H1 (cell line): ENCODE data around the gene TOM1. TPM values are rescaled to one million over a fixed set of nuclear protein-coding genes. Genes with fewer than 3 reads are reported as not detected.

Experiments
- CTCF ChIA-PET: fragments of 300-600 bp; sonication (Branson Sonifier 250); formaldehyde crosslinking; loops from one replicate; lab custom pipeline; 2021; ENCODE audit not compliant: partially characterized antibody; lab: Charles Lee
- POLR2A ChIA-PET: fragments of 300-600 bp; sonication (Branson Sonifier 250); formaldehyde crosslinking; loops from one replicate; lab custom pipeline; 2021; ENCODE audit warnings: inconsistent platforms; ENCODE audit not compliant: partially characterized antibody; lab: Charles Lee
- DNase-seq, 2 experiments: peaks; one replicate each; pipeline versions ENCODE4 v3.0.0 to v3.0.0-alpha.2; 2010 to 2022; ENCODE audit warnings: low spot score in 2 of 2, low read depth in 1 of 2, mixed read lengths in 1 of 2
- FAIRE-seq: peaks from 2 replicates; lab custom pipeline; 2011; peaks lifted over from hg19 to GRCh38; lab: Jason Lieb, UNC
- H2AFZ ChIP-seq: 2 replicates; pipeline ENCODE4 v1.8.1; 2012; ENCODE audit warnings: low read length, inconsistent platforms
- H2AK5ac ChIP-seq: 2 replicates; pipeline ENCODE4 v1.6.1; 2013; ENCODE audit warnings: low read depth, low read length
- H2BK120ac ChIP-seq: replicated peaks from 2 replicates; pipeline ENCODE3; 2013; ENCODE audit warnings: low read depth, low read length, inconsistent platforms
- H2BK12ac ChIP-seq: 2 replicates; pipeline ENCODE4 v1.6.1; 2013; ENCODE audit warnings: low read depth, low read length
- H2BK15ac ChIP-seq: 2 replicates; pipeline ENCODE4 v1.6.1; 2013; ENCODE audit warnings: low read length
- H2BK20ac ChIP-seq: 2 replicates; pipeline ENCODE4 v1.6.1; 2013; ENCODE audit warnings: low read length
- H2BK5ac ChIP-seq: 2 replicates; pipeline ENCODE4 v1.6.1; 2013; ENCODE audit warnings: low read depth, low read length
- H3K14ac ChIP-seq: 2 replicates; pipeline ENCODE4 v1.6.1; 2013; ENCODE audit warnings: inconsistent platforms; ENCODE audit not compliant: insufficient read length
- H3K18ac ChIP-seq: 2 replicates; pipeline ENCODE4 v1.6.1; 2013; ENCODE audit warnings: low read length; ENCODE audit errors: extremely low read depth
- H3K23ac ChIP-seq: 2 replicates; pipeline ENCODE4 v1.6.1; 2013; ENCODE audit warnings: inconsistent platforms; ENCODE audit not compliant: insufficient read length
- H3K23me2 ChIP-seq: 2 replicates; pipeline ENCODE4 v1.6.1; 2013; ENCODE audit warnings: low read depth, low read length
- H3K27ac ChIP-seq: 2 replicates; pipeline ENCODE4 v1.6.1; 2011; ENCODE audit warnings: low read depth, low read length, inconsistent platforms
- H3K27me3 ChIP-seq, 4 experiments: replicated peaks in 1 of 4; 1 replicate in 1 of 4; 2 replicates in 3 of 4; pipeline versions ENCODE4 v1.6.1 to v1.8.1; 2011 to 2013; ENCODE audit warnings: low read length in 3 of 4, mild to moderate bottlenecking in 3 of 4, inconsistent platforms in 2 of 4, mixed read lengths in 2 of 4, moderate library complexity in 1 of 4; ENCODE audit not compliant: control insufficient read depth in 3 of 4, insufficient read depth in 3 of 4; ENCODE audit errors: extremely low read depth in 1 of 4
- H3K36me3 ChIP-seq, 4 experiments: 2 replicates each; pipeline versions ENCODE4 v1.6.1 to v1.8.1; 2011 to 2013; ENCODE audit warnings: mild to moderate bottlenecking in 4 of 4, low read length in 3 of 4, moderate library complexity in 2 of 4, control low read depth in 1 of 4, inconsistent platforms in 1 of 4; ENCODE audit not compliant: insufficient read depth in 4 of 4, control insufficient read depth in 2 of 4
- H3K4ac ChIP-seq: replicated peaks from 2 replicates; pipeline ENCODE3; 2013; ENCODE audit warnings: low read length, low read depth, mixed read lengths, inconsistent platforms; ENCODE audit not compliant: insufficient read length
- H3K4me1 ChIP-seq, 4 experiments: replicated peaks in 1 of 4; 1 replicate in 1 of 4; 2 replicates in 3 of 4; pipeline versions ENCODE4 v1.6.1 to v1.8.1; 2011 to 2013; ENCODE audit warnings: low read length in 3 of 4, inconsistent platforms in 2 of 4, mixed read lengths in 1 of 4; ENCODE audit not compliant: insufficient read depth in 4 of 4, control insufficient read depth in 3 of 4
- H3K4me2 ChIP-seq, 2 experiments: 2 replicates each; pipeline versions ENCODE4 v1.6.1 to v1.8.1; 2011 to 2013; ENCODE audit warnings: low read depth in 2 of 2, low read length in 2 of 2, control low read depth in 1 of 2, inconsistent platforms in 1 of 2, mild to moderate bottlenecking in 1 of 2; ENCODE audit not compliant: insufficient read depth in 1 of 2
- H3K4me3 ChIP-seq, 4 experiments: fragments of 200-600, 300-600 bp in 1 of 4; sonication (generic), shearing (Covaris generic), sonication (Bioruptor Twin) in 1 of 4; 2 replicates each; pipeline versions ENCODE4 v1.5.1 to v1.8.1; 2011 to 2016; ENCODE audit warnings: low read length in 4 of 4, low read depth in 3 of 4, control low read depth in 2 of 4, inconsistent platforms in 2 of 4, mild to moderate bottlenecking in 2 of 4, mixed read lengths in 1 of 4, moderate library complexity in 1 of 4; ENCODE audit not compliant: insufficient read depth in 2 of 4; ENCODE audit errors: extremely low read depth in 1 of 4
- H3K56ac ChIP-seq: replicated peaks from 2 replicates; pipeline ENCODE3; 2013; ENCODE audit warnings: low read depth, mild to moderate bottlenecking, mixed read lengths, low read length, inconsistent platforms; ENCODE audit not compliant: insufficient read length
- H3K79me1 ChIP-seq: 2 replicates; pipeline ENCODE4 v1.6.1; 2013; ENCODE audit warnings: low read depth, low read length, control low read depth
- H3K79me2 ChIP-seq, 2 experiments: 2 replicates each; pipeline versions ENCODE4 v1.6.1 to v1.8.1; 2012 to 2013; ENCODE audit warnings: low read length in 2 of 2, mild to moderate bottlenecking in 2 of 2, inconsistent platforms in 1 of 2; ENCODE audit not compliant: insufficient read depth in 2 of 2, control insufficient read depth in 1 of 2
- H3K9ac ChIP-seq, 4 experiments: replicated peaks in 1 of 4; 1 replicate in 1 of 4; 2 replicates in 3 of 4; pipeline versions ENCODE4 v1.6.1 to v1.8.1; 2011 to 2013; ENCODE audit warnings: low read depth in 3 of 4, low read length in 3 of 4, control low read depth in 2 of 4, mild to moderate bottlenecking in 2 of 4, moderate library complexity in 2 of 4, inconsistent platforms in 1 of 4; ENCODE audit errors: extremely low read depth in 1 of 4
- H3K9me3 ChIP-seq, 2 experiments: 2 replicates each; pipeline versions ENCODE4 v1.6.1 to v1.8.1; 2012 to 2013; ENCODE audit warnings: mild to moderate bottlenecking in 2 of 2, moderate library complexity in 2 of 2, control low read depth in 1 of 2, inconsistent platforms in 1 of 2, low read depth in 1 of 2, low read length in 1 of 2, mixed read lengths in 1 of 2; ENCODE audit not compliant: insufficient read depth in 2 of 2
- H4K20me1 ChIP-seq, 2 experiments: replicated peaks in 1 of 2; 2 replicates each; pipeline versions ENCODE3 to v1.8.1; 2011 to 2013; ENCODE audit warnings: inconsistent platforms in 2 of 2, low read length in 2 of 2, mild to moderate bottlenecking in 1 of 2; ENCODE audit not compliant: insufficient read depth in 2 of 2, control insufficient read depth in 1 of 2
- H4K5ac ChIP-seq: 2 replicates; pipeline ENCODE4 v1.6.1; 2013; ENCODE audit warnings: low read length, low read depth, mixed read lengths, inconsistent platforms; ENCODE audit not compliant: insufficient read length
- H4K8ac ChIP-seq: 2 replicates; pipeline ENCODE4 v1.8.0; 2013; ENCODE audit warnings: mild to moderate bottlenecking, moderate library complexity, low read length, inconsistent platforms; ENCODE audit not compliant: insufficient read depth; ENCODE audit errors: extremely low read depth
- H4K91ac ChIP-seq: replicated peaks from 2 replicates; pipeline ENCODE3; 2013; ENCODE audit warnings: low read length, mixed read lengths, inconsistent platforms; ENCODE audit not compliant: insufficient read length
- CBX5 ChIP-seq: fragments of 300-800, 300-1000 bp; sonication (generic); IDR thresholded peaks from 2 replicates; pipeline ENCODE4 v1.7.1; 2016; ENCODE audit warnings: antibody characterized with exemption, low read length, low read depth
- CEBPB ChIP-seq: IDR thresholded peaks from 2 replicates; pipeline ENCODE4 v1.6.1; 2012; ENCODE audit warnings: low read depth, low read length
- CHD2 ChIP-seq: IDR thresholded peaks from 2 replicates; pipeline ENCODE4 v1.6.1; 2012; ENCODE audit warnings: low read length, improper control_type of control experiment
- CREB1 ChIP-seq: IDR thresholded peaks from 2 replicates; pipeline ENCODE4 v1.6.1; 2012; ENCODE audit warnings: inconsistent platforms
- EP300 ChIP-seq, 2 experiments: IDR thresholded peaks; 1 replicate in 1 of 2; 2 replicates in 1 of 2; pipeline ENCODE4 v1.6.1; 2011 to 2012; ENCODE audit warnings: low read depth in 2 of 2, low read length in 2 of 2, mild to moderate bottlenecking in 2 of 2, borderline replicate concordance in 1 of 2, inconsistent platforms in 1 of 2, moderate library complexity in 1 of 2
- EZH2 ChIP-seq: fragments of 200-600 bp; sonication (generic); IDR thresholded peaks from 2 replicates; pipeline ENCODE4 v1.7.1; 2012; ENCODE audit warnings: low read depth, mild to moderate bottlenecking, moderate library complexity, low read length, inconsistent platforms; ENCODE audit not compliant: severe bottlenecking
- POU5F1 ChIP-seq: IDR thresholded peaks from 2 replicates; pipeline ENCODE4 v1.6.1; 2011; ENCODE audit warnings: low read depth, mild to moderate bottlenecking, low read length, moderate library complexity
- SP2 ChIP-seq: IDR thresholded peaks from 2 replicates; pipeline ENCODE4 v1.6.1; 2012; ENCODE audit warnings: mild to moderate bottlenecking, low read length, inconsistent platforms
- SUZ12 ChIP-seq: fragments of 200-600 bp; sonication (generic); IDR thresholded peaks from 2 replicates; pipeline ENCODE4 v1.6.1; 2012; ENCODE audit warnings: mild to moderate bottlenecking, inconsistent platforms, low read length, moderate library complexity, mixed read lengths
- TAF1 ChIP-seq: IDR thresholded peaks from 2 replicates; pipeline ENCODE4 v1.6.1; 2011; ENCODE audit warnings: mild to moderate bottlenecking, low read depth, low read length
- TAF7 ChIP-seq: optimal IDR thresholded peaks from 2 replicates; pipeline ENCODE3; 2011; ENCODE audit warnings: low read depth, mild to moderate bottlenecking, inconsistent platforms, low read length, moderate library complexity, borderline replicate concordance
- USF2 ChIP-seq: IDR thresholded peaks from 2 replicates; pipeline ENCODE4 v1.6.1; 2011; ENCODE audit warnings: low read length, improper control_type of control experiment
- WGBS, 2 experiments: shearing (Covaris generic) in 1 of 2; methylation state at CpG; one replicate each; pipeline versions ENCODE4 v1.1.6 to v1.1.7; 2013 to 2015; ENCODE audit warnings: low lambda C conversion rate in 2 of 2, mixed read lengths in 2 of 2, inconsistent platforms in 1 of 2, low coverage in 1 of 2, missing lambda C conversion rate in 1 of 2; ENCODE audit not compliant: insufficient replicate concordance in 2 of 2, insufficient coverage in 1 of 2, insufficient read length in 1 of 2; ENCODE audit errors: extremely low coverage in 1 of 2, missing lambda C conversion rate in 1 of 2; 5-methylcytosine and 5-hydroxymethylcytosine counted together
- polyA plus RNA-seq, 7 experiments: library from polyadenylated mRNA; depleted of rRNA in 3 of 7; stranded (reverse) in 5 of 7; unstranded in 2 of 7; fragments of >200 nt in 5 of 7; fragments of 200-250 nt in 2 of 7; gene quantifications; 1 replicate in 5 of 7; 2 replicates in 1 of 7; 4 replicates in 1 of 7; pipeline versions ENCODE4 v1.2.1 to v1.2.3, GENCODE V29; 2011 to 2013; ENCODE audit warnings: missing spikeins in 2 of 7, mixed read lengths in 2 of 7
- total RNA-seq: library from RNA; stranded (reverse); fragmentation: NEBNext Ultra II Directional; extraction: Animal tissue kit (Norgen Biotek cat#: 25700); gene quantifications from 2 replicates; pipeline ENCODE4 v1.2.1, GENCODE V29; 2021

Gene TOM1
- total and polyA plus RNA-seq, 2 of the 8 experiments (the other 6 are each of a cell fraction or from before 2014, with no cell fraction given), result 25.1 to 39.2 TPM

- Histone ChIP-seq H3K36me3 (peaks cover 0 to under 1% (median 0%) of the 10 kb centered on the region in 4 experiments; a peak in 2 of 8 replicates), H2BK5ac (no peak overlapping the region), H3K9me3 (no peaks in the 10 kb centered on the region), H2AFZ (no peak overlapping the region), H2BK15ac (no peak overlapping the region), H3K27ac (no peak overlapping the region), H3K23me2 (no peaks in the 10 kb centered on the region), H3K79me2 (no peaks in the 10 kb centered on the region), H2BK120ac (no peak overlapping the region), H3K79me1 (peaks cover 3% of the 10 kb centered on the region), H3K18ac (no peak overlapping the region), H3K9ac (no peak overlapping the region; a peak in 1 of 7 replicates), H2BK12ac (no peak overlapping the region), H3K27me3 (no peaks in the 10 kb centered on the region), H3K4me3 (no peak overlapping the region), H4K20me1 (peaks cover 3 to 6% of the 10 kb centered on the region in 2 experiments), H4K91ac (no peak overlapping the region), H3K4me1 (no peaks in the 10 kb centered on the region; a peak in 3 of 7 replicates), H4K8ac (no peak overlapping the region), H3K56ac (no peak overlapping the region), H4K5ac (no peak overlapping the region), H3K23ac (no peak overlapping the region), H3K4ac (no peak overlapping the region), H3K14ac (no peak overlapping the region), H2AK5ac (no peak overlapping the region), H3K4me2 (no peak overlapping the region), H2BK20ac (no peak overlapping the region)
- ChIA-PET CTCF (no interaction called here), POLR2A (interaction anchor here (0.5 kb wide), 1 partner anchor 48 kb away, joined by 3 read pairs; no protein-coding TSS in a partner anchor)
- WGBS, 2 experiments, result 95% methylated on average over 21 of the region's 24 CpGs; no CpG with 5 or more reads in 1 of the 2 experiments
- FAIRE-seq (no peak), DNase-seq (no peak)
- TF ChIP-seq EP300 (IDR thresholded peaks at IDR 0.05; ENCODE audit: borderline replicate concordance in 1 of 2, low read depth in 2 of 2, low read length in 2 of 2), result no peak
- no peak for TF ChIP-seq TAF1
- no peak for TF ChIP-seq CEBPB
- no peak for TF ChIP-seq CBX5
- TF ChIP-seq TAF7, result no peak
- TF ChIP-seq POU5F1, result no peak
- TF ChIP-seq CHD2, result no peak
- no peak for TF ChIP-seq SP2
- TF ChIP-seq EZH2, result no peak
- no peak for TF ChIP-seq CREB1
- TF ChIP-seq USF2, result no peak
- TF ChIP-seq SUZ12, result no peak
These were observed 18.9 kb downstream of the TOM1 start for GRCh38 chr22:35318346-35319215.
